Coronary artery (tissue), 2 donors: Measurements from ENCODE around the gene ANXA11.

Experiments
- DNase-seq: peaks from one replicate; pipeline ENCODE4 v3.0.0-alpha.2; 2017; ENCODE audit warnings: low spot score
- H3K27ac ChIP-seq, 2 donors: fragments of 200-600 bp; sonication (generic); one replicate each; pipeline ENCODE4 v1.5.1; 2016 to 2019
- H3K4me3 ChIP-seq: fragments of 200-600 bp; sonication (generic); 2 replicates; pipeline ENCODE4 v1.5.1; 2016; ENCODE audit warnings: mild to moderate bottlenecking, moderate library complexity
- CTCF ChIP-seq: fragments of 200-600 bp; sonication (generic); IDR thresholded peaks from one replicate; pipeline ENCODE4 v1.5.1; 2019; ENCODE audit warnings: antibody characterized with exemption

The ANXA11 gene

GRCh38 chr10:80194373-80195045, 10.8 kb downstream of the ANXA11 start:
- Histone ChIP-seq H3K4me3 (no peak overlapping the region), H3K27ac (peak overlapping the region; percentile 24 to 84)
- DNase-seq: no peak
- TF ChIP-seq CTCF: no peak

GRCh38 chr10:80192553-80192952, 12.8 kb downstream of the ANXA11 start:
- DNase-seq: no peak
- TF ChIP-seq CTCF: no peak
- no peak overlapping the region for H3K4me3 ChIP-seq
- H3K27ac ChIP-seq: no peak overlapping the region

GRCh38 chr10:80191589-80192270, 13.6 kb downstream of the ANXA11 start:
- TF ChIP-seq CTCF: no peak
- Histone ChIP-seq H3K27ac (no peak overlapping the region), H3K4me3 (no peak overlapping the region)
- DNase-seq: no peak

GRCh38 chr10:80188713-80189112, 16.6 kb downstream of the ANXA11 start:
- DNase-seq: peak; percentile 43
- Histone ChIP-seq H3K27ac (no peak overlapping the region), H3K4me3 (no peak overlapping the region)
- TF ChIP-seq CTCF: no peak

- Histone ChIP-seq H3K27ac (peak overlapping the region in 1 of 2 donors; percentile 47), H3K4me3 (no peak overlapping the region)
- no peak for DNase-seq
- no peak for TF ChIP-seq CTCF
Measured at GRCh38 chr10:80187465-80188409, 17.6 kb downstream of the ANXA11 start.

- H3K4me3 ChIP-seq: no peak overlapping the region
- DNase-seq: no peak
- TF ChIP-seq CTCF: no peak
- peak overlapping the region in 1 of 2 donors; percentile 42 for H3K27ac ChIP-seq
Measured at GRCh38 chr10:80187060-80187459, 18.3 kb downstream of the ANXA11 start.
